ENCODE results near the gene LHX1. TPM values are rescaled to one million over a fixed set of nuclear protein-coding genes. Genes with fewer than 3 reads are reported as not detected.

Gene LHX1
- total RNA-seq (not detected), polyA plus RNA-seq (not detected)
- long read RNA-seq, donor 1 = 0 reads
- long read RNA-seq, donor 2 = 0 reads

- peak within 1 kb of the TSS in 7 of 8 donors; percentile 13 to 57 (median 23) for H3K4me3 ChIP-seq
Measured at GRCh38 chr17:36937001-36937958, at the start of gene LHX1. Gene LHX1 (plus strand): TSS chr17:36937475. CDS start chr17:36938198, 723 bp downstream.

GRCh38 chr17:36888236-36888951 lies 48.9 kb upstream of the LHX1 start:
- intact Hi-C loops (cut with DNase I; ENCODE audit: low total_unique reads) = no loop called here
- TF ChIP-seq POLR2A (IDR thresholded peaks at IDR 0.05) = no peak
- no peak for TF ChIP-seq POLR2AphosphoS5 (IDR thresholded peaks at IDR 0.05)
- TF ChIP-seq CTCF (IDR thresholded peaks at IDR 0.05 in 8 of 11, conservative IDR thresholded peaks at IDR 0.05 in 3 of 11) = no peak
- no peaks in the 10 kb centered on the region for H3K4me1 ChIP-seq
- peaks cover 0 to 70% (median 25%) of the 10 kb centered on the region in 7 donors for H3K27me3 ChIP-seq (replicated peaks in 1 of 7)
- no peaks in the 10 kb centered on the region for H3K9me3 ChIP-seq
- WGBS, 5 donors = 69 to 78% (median 76%) methylated on average over 8 of the region's 8 CpGs
- H3K36me3 ChIP-seq = no peaks in the 10 kb centered on the region
- no peak overlapping the region for H3K27ac ChIP-seq
- no peak overlapping the region for H3K4me3 ChIP-seq
- no peak for DNase-seq

More at GRCh38 chr17:36937001-36937958, at the start of gene LHX1:
- H3K9me3 ChIP-seq = peaks cover 0 to 4% (median 0%) of the 10 kb centered on the region in 8 donors
- no peak for DNase-seq
- TF ChIP-seq CTCF (IDR thresholded peaks at IDR 0.05 in 8 of 11, conservative IDR thresholded peaks at IDR 0.05 in 3 of 11) = no peak
- TF ChIP-seq POLR2AphosphoS5 (IDR thresholded peaks at IDR 0.05) = peak in 2 of 3 donors; percentile 40 to 69
- TF ChIP-seq POLR2A (IDR thresholded peaks at IDR 0.05) = no peak
- 2 to 3% (median 3%) methylated on average over 65 to 75 of the region's 75 CpGs for WGBS, 5 donors
- no peak within 1 kb of the TSS for H3K27ac ChIP-seq
- intact Hi-C loops (cut with DNase I; ENCODE audit: low total_unique reads) = no loop called here
- H3K36me3 ChIP-seq = no peaks in the 10 kb centered on the region
- H3K27me3 ChIP-seq (replicated peaks in 1 of 7) = peaks cover 57 to 100% (median 100%) of the 10 kb centered on the region in 7 donors
- peaks cover 57 to 98% (median 80%) of the 10 kb centered on the region in 6 donors for H3K4me1 ChIP-seq

GRCh38 chr17:36889770-36890349 lies 47.4 kb upstream of the LHX1 start:
- no peaks in the 10 kb centered on the region for H3K4me1 ChIP-seq
- 50 to 62% (median 53%) methylated on average over 8 of the region's 8 CpGs for WGBS, 5 donors
- peaks cover 0 to 60% (median 13%) of the 10 kb centered on the region in 7 donors for H3K27me3 ChIP-seq (replicated peaks in 1 of 7)
- intact Hi-C loops (cut with DNase I; ENCODE audit: low total_unique reads) = no loop called here
- no peaks in the 10 kb centered on the region for H3K36me3 ChIP-seq
- no peak overlapping the region for H3K27ac ChIP-seq
- H3K4me3 ChIP-seq = no peak overlapping the region
- DNase-seq = no peak
- TF ChIP-seq POLR2A (IDR thresholded peaks at IDR 0.05) (no peak), POLR2AphosphoS5 (IDR thresholded peaks at IDR 0.05) (no peak), CTCF (IDR thresholded peaks at IDR 0.05 in 8 of 11, conservative IDR thresholded peaks at IDR 0.05 in 3 of 11) (no peak)
- H3K9me3 ChIP-seq = no peaks in the 10 kb centered on the region
